NCI-H2196 (cell line): ENCODE data around the gene CDC45.

ENCODE experiments used
- DNase-seq: peaks from one replicate; lab custom pipeline; 2025; ENCODE audit not compliant: unreplicated experiment; lab: John Stamatoyannopoulos, UW

CDC45 gene

GRCh38 chr22:19494676-19495173 lies 15.0 kb downstream of the CDC45 start:
- DNase-seq = no peak

- DNase-seq = no peak
Observed at GRCh38 chr22:19495562-19496323, 16.0 kb downstream of the CDC45 start.

GRCh38 chr22:19496324-19496630 lies 16.6 kb downstream of the CDC45 start:
- no peak for DNase-seq

GRCh38 chr22:19497245-19497644 lies 17.5 kb downstream of the CDC45 start:
- peak; percentile 32 for DNase-seq

GRCh38 chr22:19498154-19498865 lies 18.6 kb downstream of the CDC45 start:
- DNase-seq = no peak

GRCh38 chr22:19498866-19499190 lies 19.1 kb downstream of the CDC45 start:
- DNase-seq = no peak

- DNase-seq = no peak
Observed at GRCh38 chr22:19499236-19499879, 19.6 kb downstream of the CDC45 start.

- no peak for DNase-seq
Observed at GRCh38 chr22:19499880-19500242, 20.1 kb downstream of the CDC45 start.

GRCh38 chr22:19501897-19502447 lies 22.3 kb downstream of the CDC45 start:
- DNase-seq = no peak

- no peak for DNase-seq
Observed at GRCh38 chr22:19503367-19503766, 23.6 kb downstream of the CDC45 start.

- no peak for DNase-seq
Observed at GRCh38 chr22:19503869-19504268, 24.1 kb downstream of the CDC45 start.

- no peak for DNase-seq
Observed at GRCh38 chr22:19504900-19505734, 25.4 kb downstream of the CDC45 start.

- DNase-seq = no peak
Observed at GRCh38 chr22:19505735-19506126, 26.0 kb downstream of the CDC45 start.

GRCh38 chr22:19506212-19506611 lies 26.5 kb downstream of the CDC45 start:
- DNase-seq = no peak

GRCh38 chr22:19507534-19507861 lies 27.8 kb downstream of the CDC45 start:
- DNase-seq = no peak

GRCh38 chr22:19508024-19508776 lies 28.5 kb downstream of the CDC45 start:
- DNase-seq = no peak

GRCh38 chr22:19509191-19509590 lies 29.5 kb downstream of the CDC45 start:
- no peak for DNase-seq

GRCh38 chr22:19509923-19510322 lies 30.2 kb downstream of the CDC45 start:
- no peak for DNase-seq

GRCh38 chr22:19510919-19511341 lies 31.2 kb downstream of the CDC45 start:
- DNase-seq = no peak

- no peak for DNase-seq
Observed at GRCh38 chr22:19513823-19514222, 34.1 kb downstream of the CDC45 start.
